HepG2 (cell line): ENCODE results near the gene COQ8A. TPM values are rescaled to one million over a fixed set of nuclear protein-coding genes. Genes with fewer than 3 reads are reported as not detected.

ENCODE experiments used
- ATAC-seq: fragments of 200-7000 bp; cut with Tn5 transposase; 3 replicates; pipeline ENCODE4 v1.9.1; 2020; ENCODE audit warnings: mild to moderate bottlenecking, moderate library complexity
- BruUV-seq: library from RNA; stranded (reverse); fragments of 400-500 nt; replicated peaks from 2 replicates; lab custom pipeline; 2021; lab: Mats Ljungman, UMichigan
- CTCF ChIA-PET: fragments of 300-600 bp; formaldehyde crosslinking; extraction: SDS; loops from one replicate; lab custom pipeline; 2021; ENCODE audit warnings: low total read pairs, inconsistent platforms, low intra/inter-chr PET ratio; lab: Yijun Ruan, JAX
- POLR2A ChIA-PET: fragments of 350-600 bp; sonication (Branson Sonifier 250); formaldehyde crosslinking; loops from one replicate; lab custom pipeline; 2020; ENCODE audit warnings: antibody characterized with exemption, inconsistent platforms; lab: Yijun Ruan, JAX
- DNase-seq: peaks from one replicate; pipeline ENCODE4 v3.0.0-alpha.2; 2015; ENCODE audit warnings: low spot score
- FAIRE-seq: peaks from 3 replicates; lab custom pipeline; 2011; peaks lifted over from hg19 to GRCh38; lab: Jason Lieb, UNC
- H2AFZ ChIP-seq: one replicate; pipeline ENCODE4 v1.6.1; 2011; ENCODE audit warnings: low read length, inconsistent platforms
- H3K27ac ChIP-seq: fragments of 300-600 bp; 3 replicates; pipeline ENCODE4 v1.8.0; 2011; ENCODE audit warnings: mixed run types, mild to moderate bottlenecking, mixed read lengths, low read length, inconsistent platforms; ENCODE audit not compliant: insufficient read depth; ENCODE audit errors: extremely low read length
- H3K27me3 ChIP-seq, 2 experiments: fragments of 200-600 bp in 1 of 2; 2 replicates in 1 of 2; 3 replicates in 1 of 2; pipeline versions ENCODE4 v1.6.0 to v1.8.0; 2011; ENCODE audit warnings: low read length in 2 of 2, mild to moderate bottlenecking in 2 of 2, moderate library complexity in 2 of 2, inconsistent platforms in 1 of 2; ENCODE audit not compliant: insufficient read depth in 2 of 2, control insufficient read depth in 1 of 2
- H3K36me3 ChIP-seq, 2 experiments: fragments of 200-600 bp in 1 of 2; replicated peaks in 1 of 2; 2 replicates in 1 of 2; 3 replicates in 1 of 2; pipeline versions ENCODE4 v1.5.1 to v1.8.0; 2011; ENCODE audit warnings: low read length in 2 of 2, inconsistent platforms in 1 of 2; ENCODE audit not compliant: insufficient read depth in 2 of 2, control insufficient read depth in 1 of 2
- H3K4me1 ChIP-seq: 2 replicates; pipeline ENCODE4 v1.5.1; 2012; ENCODE audit warnings: low read length, inconsistent platforms; ENCODE audit not compliant: insufficient read depth
- H3K4me2 ChIP-seq: 2 replicates; pipeline ENCODE4 v1.6.0; 2011; ENCODE audit warnings: low read depth, low read length, inconsistent platforms
- H3K4me3 ChIP-seq, 3 experiments: fragments of 200-600 bp in 1 of 3; sonication (generic), shearing (Covaris generic) in 1 of 3; replicated peaks in 1 of 3; 2 replicates each; pipeline ENCODE4 v1.5.1; 2011 to 2016; ENCODE audit warnings: low read length in 3 of 3, inconsistent platforms in 2 of 3, low read depth in 2 of 3, mild to moderate bottlenecking in 2 of 3, control low read depth in 1 of 3, mixed read lengths in 1 of 3; ENCODE audit not compliant: insufficient read depth in 1 of 3
- H3K79me2 ChIP-seq: one replicate; pipeline ENCODE4 v1.6.1; 2011; ENCODE audit warnings: low read length, inconsistent platforms; ENCODE audit not compliant: insufficient read depth
- H3K9ac ChIP-seq: 2 replicates; pipeline ENCODE4 v1.6.0; 2011; ENCODE audit warnings: mild to moderate bottlenecking, low read depth, low read length, inconsistent platforms; ENCODE audit not compliant: insufficient read depth
- H3K9me3 ChIP-seq: 2 replicates; pipeline ENCODE4 v1.5.1; 2012; ENCODE audit warnings: mild to moderate bottlenecking, low read length
- H4K20me1 ChIP-seq: 2 replicates; pipeline ENCODE4 v1.6.0; 2011; ENCODE audit warnings: inconsistent platforms, mild to moderate bottlenecking, low read length, moderate library complexity; ENCODE audit not compliant: insufficient read depth
- ATRX ChIP-seq: sonication (generic); formaldehyde crosslinking; IDR thresholded peaks from 2 replicates; pipeline ENCODE4 v1.4.0; 2020; ENCODE audit warnings: missing genetic modification reagents, borderline replicate concordance
- CSRNP2 ChIP-seq: sonication (generic); formaldehyde crosslinking; conservative IDR thresholded peaks from 2 replicates; pipeline ENCODE4 v1.8.0; 2022; ENCODE audit warnings: low read depth, missing genetic modification reagents
- KDM5A ChIP-seq: fragments of 200-600 bp; sonication (generic); IDR thresholded peaks from 2 replicates; pipeline ENCODE4 v1.7.0; 2018; ENCODE audit warnings: antibody characterized with exemption, mild to moderate bottlenecking, low read length, borderline replicate concordance
- NPAS2 ChIP-seq: sonication (generic); formaldehyde crosslinking; IDR thresholded peaks from 2 replicates; pipeline ENCODE4 v1.8.0; 2022; ENCODE audit warnings: mild to moderate bottlenecking, missing genetic modification reagents, borderline replicate concordance
- PHF5A ChIP-seq: IDR thresholded peaks from one replicate; pipeline ENCODE4 v1.6.1; 2018; ENCODE audit warnings: low read depth, missing genetic modification reagents; ENCODE audit not compliant: unreplicated experiment
- SETDB1 ChIP-seq: sonication (generic); formaldehyde crosslinking; IDR thresholded peaks from 2 replicates; pipeline ENCODE4 v1.5.1; 2020; ENCODE audit warnings: missing genetic modification reagents, mild to moderate bottlenecking, borderline replicate concordance
- ZBTB43 ChIP-seq: sonication (generic); formaldehyde crosslinking; conservative IDR thresholded peaks from 2 replicates; pipeline ENCODE4 v1.4.0; 2020; ENCODE audit warnings: missing genetic modification reagents
- ZNF383 ChIP-seq: sonication (generic); formaldehyde crosslinking; IDR thresholded peaks from 2 replicates; pipeline ENCODE4 v1.4.0; 2020; ENCODE audit warnings: missing genetic modification reagents, mild to moderate bottlenecking, borderline replicate concordance
- ZNF562 ChIP-seq: sonication (generic); formaldehyde crosslinking; IDR thresholded peaks from 2 replicates; pipeline ENCODE4 v1.8.0; 2022; ENCODE audit warnings: missing genetic modification reagents, borderline replicate concordance
- ZNF709 ChIP-seq: sonication (generic); formaldehyde crosslinking; IDR thresholded peaks from 2 replicates; pipeline ENCODE4 v1.5.0; 2020; ENCODE audit warnings: mild to moderate bottlenecking, missing genetic modification reagents
- ZNF713 ChIP-seq: sonication (generic); formaldehyde crosslinking; IDR thresholded peaks from 2 replicates; pipeline ENCODE4 v1.4.0; 2020; ENCODE audit warnings: mild to moderate bottlenecking, missing genetic modification reagents
- WGBS: methylation state at CpG from one replicate; pipeline ENCODE4 v1.1.6; 2017; ENCODE audit warnings: low lambda C conversion rate; 5-methylcytosine and 5-hydroxymethylcytosine counted together
- in situ Hi-C: cut with HindIII; loops from 2 replicates; pipeline ENCODE4 v1.10.0; 2017; ENCODE audit warnings: low pct_unique_long_range_greater_than_20kb; ENCODE audit not compliant: extremely low pct_ligation_motif_present
- intact Hi-C: fragments of 100-400 bp; cut with micrococcal nuclease; formaldehyde crosslinking; loops from one replicate; pipeline ENCODE4 v1.10.0; 2022; ENCODE audit not compliant: unreplicated experiment
- polyA plus RNA-seq, 8 experiments: library from polyadenylated mRNA; depleted of rRNA in 3 of 8; stranded (reverse) in 7 of 8; unstranded in 1 of 8; fragments of >200 nt; fragmentation: Illumina TruSeq in 4 of 8; extraction: Trizol in 4 of 8; gene quantifications; 2 replicates each; pipeline versions ENCODE4 v1.2.1 to v1.2.3, GENCODE V29; 2011 to 2016; ENCODE audit warnings: low read depth in 4 of 8, missing spikeins in 1 of 8, mixed read lengths in 1 of 8; ENCODE audit not compliant: insufficient read depth in 1 of 8
- total RNA-seq, 5 experiments: library from RNA; depleted of rRNA; stranded (reverse); fragments of >200 nt; fragmentation: Illumina TruSeq; extraction: Trizol; gene quantifications; 2 replicates each; pipeline ENCODE4 v1.2.3, GENCODE V29; 2016; ENCODE audit warnings: low read depth in 1 of 5

COQ8A gene
- total and polyA plus RNA-seq, 2 of the 13 experiments (the other 11 are each of a cell fraction or from before 2014, with no cell fraction given) = 60.4 to 88.7 TPM

DNA sequence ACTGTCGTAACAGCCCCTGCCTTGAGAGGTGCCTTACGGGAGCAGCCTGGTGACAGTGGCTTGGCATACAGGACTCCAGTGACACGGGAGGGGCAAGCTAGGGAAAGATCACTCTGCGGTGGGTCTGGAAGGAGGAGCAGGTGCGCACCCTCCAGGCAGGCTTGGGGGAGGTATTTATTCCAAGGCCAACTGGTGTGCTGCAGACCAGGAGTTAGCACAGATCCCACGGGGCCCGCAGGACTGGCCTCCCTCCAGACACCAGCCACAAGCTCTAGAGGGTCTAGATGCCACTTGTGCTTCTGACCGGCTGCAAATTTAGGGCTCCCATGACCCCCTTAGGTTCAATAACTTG lies 47.6 kb upstream of the COQ8A start:
- 94% methylated on average over 6 of the region's 8 CpGs for WGBS
- Histone ChIP-seq H3K9me3 (no peaks in the 10 kb centered on the region), H3K9ac (no peak overlapping the region), H3K79me2 (no peaks in the 10 kb centered on the region), H3K4me1 (no peaks in the 10 kb centered on the region), H3K4me2 (no peak overlapping the region), H2AFZ (no peak overlapping the region), H4K20me1 (no peaks in the 10 kb centered on the region), H3K36me3 (peaks cover 0 to 4% of the 10 kb centered on the region in 2 experiments; a peak in 3 of 5 replicates), H3K27ac (no peak overlapping the region), H3K27me3 (no peaks in the 10 kb centered on the region), H3K4me3 (no peak overlapping the region)
- DNase-seq = no peak
- BruUV-seq = no TSS peak
- intact Hi-C loops = no loop called here
- FAIRE-seq = no peak
- ATAC-seq = no peak
- TF ChIP-seq SETDB1 = no peak
- in situ Hi-C loops = no loop called here
- CTCF ChIA-PET = no interaction called here
- POLR2A ChIA-PET = no interaction called here

DNA sequence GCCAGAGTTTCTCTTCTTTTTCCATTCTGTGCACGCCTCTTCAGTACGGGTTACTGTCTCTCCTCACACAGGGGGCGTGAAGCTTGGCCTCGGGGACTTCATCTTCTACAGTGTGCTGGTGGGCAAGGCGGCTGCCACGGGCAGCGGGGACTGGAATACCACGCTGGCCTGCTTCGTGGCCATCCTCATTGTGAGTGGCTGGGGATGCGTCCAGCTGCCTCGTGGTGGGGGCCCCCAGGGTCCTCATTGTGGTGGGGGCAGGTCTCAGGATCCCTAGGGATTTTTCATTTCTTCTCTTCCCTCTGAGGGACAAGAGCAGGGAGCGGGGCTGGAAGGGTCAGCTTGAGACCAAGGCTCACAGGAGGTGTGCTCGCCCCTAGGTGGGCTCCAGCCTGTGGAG lies 46.2 kb upstream of the COQ8A start:
- no peaks in the 10 kb centered on the region for H4K20me1 ChIP-seq
- in situ Hi-C loops = no loop called here

More for the DNA sequence above, 46.2 kb upstream of the COQ8A start:
- H3K27ac ChIP-seq = no peak overlapping the region
- ATAC-seq (no peak), FAIRE-seq (no peak), DNase-seq (no peak)
- 94% methylated on average over 8 of the region's 13 CpGs for WGBS
- H2AFZ ChIP-seq = no peak overlapping the region
- BruUV-seq = no TSS peak
- no peak overlapping the region for H3K4me2 ChIP-seq
- peaks cover 0 to 4% of the 10 kb centered on the region in 2 experiments; a peak in 3 of 5 replicates for H3K36me3 ChIP-seq
- ChIA-PET CTCF (no interaction called here), POLR2A (no interaction called here)
- TF ChIP-seq KDM5A = no peak
- TF ChIP-seq ZNF383 (CRISPR knock-in tag) = no peak
- TF ChIP-seq ZBTB43 (CRISPR knock-in tag) = no peak
- no peak for TF ChIP-seq ZNF709
- no peak for TF ChIP-seq CSRNP2 (CRISPR knock-in tag)
- TF ChIP-seq ATRX (CRISPR knock-in tag) = no peak
- TF ChIP-seq ZNF562 (CRISPR knock-in tag) = no peak
- TF ChIP-seq ZNF713 = no peak
- TF ChIP-seq NPAS2 = no peak
- no peak for TF ChIP-seq PHF5A
- H3K4me1 ChIP-seq = no peaks in the 10 kb centered on the region
- H3K9me3 ChIP-seq = no peaks in the 10 kb centered on the region
- no peak overlapping the region for H3K4me3 ChIP-seq
- H3K27me3 ChIP-seq = no peaks in the 10 kb centered on the region
- H3K9ac ChIP-seq = no peak overlapping the region
- intact Hi-C loops = no loop called here
- no peaks in the 10 kb centered on the region for H3K79me2 ChIP-seq
